SH-SY5Y (cell line): ENCODE measurements around the gene TRAPPC8.

Experiments used
- GATA2 ChIP-seq: IDR thresholded peaks from 2 replicates; pipeline ENCODE4 v1.6.1; 2011; ENCODE audit warnings: mild to moderate bottlenecking, low read depth, low read length
- GATA3 ChIP-seq: IDR thresholded peaks from 2 replicates; pipeline ENCODE4 v1.6.1; 2011; ENCODE audit warnings: low read depth, mild to moderate bottlenecking, low read length, moderate library complexity

GRCh38 chr18:31920277-31920676, 22.7 kb downstream of the TRAPPC8 start:
- TF ChIP-seq GATA3 (no peak), GATA2 (no peak)
